Left lung (tissue), 10 donors: ENCODE measurements around the gene OR13F1. TPM values are rescaled to one million over a fixed set of nuclear protein-coding genes. Genes with fewer than 3 reads are reported as not detected.

Experiments
- ATAC-seq: fragments of 200-7000 bp; cut with Tn5 transposase; one replicate; pipeline ENCODE4 v1.9.1; 2020; ENCODE audit warnings: moderate library complexity
- DNase-seq, 4 donors: peaks; one replicate each; pipeline ENCODE4 v3.0.0-alpha.2; 2013 to 2020
- H3K27ac ChIP-seq, 2 donors: fragments of 200-600 bp; sonication (generic) in 1 of 2; one replicate each; pipeline versions ENCODE4 v1.5.0 to v1.8.0; 2020 to 2021
- H3K27me3 ChIP-seq, 2 donors: fragments of 200-600 bp; sonication (generic) in 1 of 2; one replicate each; pipeline versions ENCODE4 v1.5.0 to v1.8.0; 2020 to 2021
- H3K36me3 ChIP-seq, 2 donors: fragments of 200-600 bp; sonication (generic) in 1 of 2; one replicate each; pipeline versions ENCODE4 v1.5.0 to v1.8.0; 2020 to 2021
- H3K4me1 ChIP-seq, 2 donors: fragments of 200-600 bp; one replicate each; pipeline ENCODE4 v1.8.0; 2021
- H3K4me3 ChIP-seq, 2 donors: fragments of 200-600 bp; sonication (generic) in 1 of 2; one replicate each; pipeline versions ENCODE4 v1.5.0 to v1.8.0; 2020 to 2021; ENCODE audit warnings: mild to moderate bottlenecking in 1 of 2
- H3K9me3 ChIP-seq, 2 donors: fragments of 200-600 bp; sonication (generic) in 1 of 2; one replicate each; pipeline versions ENCODE4 v1.5.0 to v1.8.0; 2020 to 2021
- intact Hi-C, 2 donors: fragments of 100-400 bp; cut with DNase I; formaldehyde crosslinking; loops; one replicate each; pipeline versions ENCODE4 v1.11.2 to v1.14.2; 2022
- polyA plus RNA-seq, 6 donors: library from polyadenylated mRNA; unstranded; fragments of 120-200 nt; gene quantifications; one replicate each; pipeline ENCODE4 v1.2.1, GENCODE V29; 2013; ENCODE audit not compliant: insufficient read length in 6 of 6
- total RNA-seq, 2 donors: library from RNA; stranded (reverse); fragmentation: NEBNext Ultra II Directional; extraction: Animal tissue kit (Norgen Biotek cat#: 25700); gene quantifications; one replicate each; pipeline ENCODE4 v1.2.1, GENCODE V29; 2021
- TF ChIP-seq, protein P1 (sequence below), 2 donors: fragments of 200-600 bp; sonication (generic) in 1 of 2; IDR thresholded peaks; one replicate each; pipeline versions ENCODE4 v1.5.0 to v1.8.0; 2021; ENCODE audit warnings: antibody characterized with exemption in 2 of 2
- donor health status: DM: no; HTN: yes; CAD: no.
- donor health status: DM: no; HTN: no; CAD: no.

OR13F1 gene
- total and polyA plus RNA-seq, 8 donors = not detected

DNA sequence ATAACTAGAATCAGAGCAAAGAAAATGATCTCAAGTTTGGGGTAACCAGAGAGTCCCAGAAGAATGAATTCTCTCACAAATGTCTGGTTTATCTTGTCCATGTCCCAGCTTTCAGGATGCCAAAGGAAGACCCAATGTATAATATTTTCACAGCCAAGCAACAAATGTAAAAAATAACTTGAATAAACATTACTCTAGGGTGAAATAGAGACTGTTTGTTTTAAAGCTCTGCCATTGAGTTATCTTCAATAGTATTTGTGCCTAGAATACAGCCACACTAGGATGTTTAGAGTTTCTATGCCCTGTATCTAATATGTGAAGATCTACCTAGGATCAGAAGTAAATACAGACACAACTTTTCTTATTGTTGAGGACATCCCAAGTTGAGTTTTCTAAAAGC lies 23.0 kb downstream of the OR13F1 start, which contains the start of gene OR13C4:
TSS of gene OR13C4 (minus strand) at position 101 of the 400 bp plus-strand sequence. CDS start at position 101, 0 bp downstream.
- intact Hi-C loops = no loop called here
- ATAC-seq (no peak), DNase-seq (no peak)
- H3K9me3 ChIP-seq = peaks cover 0 to 6% of the 10 kb centered on the region in 2 donors
- no peaks in the 10 kb centered on the region for H3K27me3 ChIP-seq
- no peaks in the 10 kb centered on the region for H3K4me1 ChIP-seq
- H3K27ac ChIP-seq = no peak within 1 kb of the TSS
- H3K4me3 ChIP-seq = no peak within 1 kb of the TSS
- H3K36me3 ChIP-seq = no peaks in the 10 kb centered on the region
- TF ChIP-seq, protein P1, sequence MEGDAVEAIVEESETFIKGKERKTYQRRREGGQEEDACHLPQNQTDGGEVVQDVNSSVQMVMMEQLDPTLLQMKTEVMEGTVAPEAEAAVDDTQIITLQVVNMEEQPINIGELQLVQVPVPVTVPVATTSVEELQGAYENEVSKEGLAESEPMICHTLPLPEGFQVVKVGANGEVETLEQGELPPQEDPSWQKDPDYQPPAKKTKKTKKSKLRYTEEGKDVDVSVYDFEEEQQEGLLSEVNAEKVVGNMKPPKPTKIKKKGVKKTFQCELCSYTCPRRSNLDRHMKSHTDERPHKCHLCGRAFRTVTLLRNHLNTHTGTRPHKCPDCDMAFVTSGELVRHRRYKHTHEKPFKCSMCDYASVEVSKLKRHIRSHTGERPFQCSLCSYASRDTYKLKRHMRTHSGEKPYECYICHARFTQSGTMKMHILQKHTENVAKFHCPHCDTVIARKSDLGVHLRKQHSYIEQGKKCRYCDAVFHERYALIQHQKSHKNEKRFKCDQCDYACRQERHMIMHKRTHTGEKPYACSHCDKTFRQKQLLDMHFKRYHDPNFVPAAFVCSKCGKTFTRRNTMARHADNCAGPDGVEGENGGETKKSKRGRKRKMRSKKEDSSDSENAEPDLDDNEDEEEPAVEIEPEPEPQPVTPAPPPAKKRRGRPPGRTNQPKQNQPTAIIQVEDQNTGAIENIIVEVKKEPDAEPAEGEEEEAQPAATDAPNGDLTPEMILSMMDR (IDR thresholded peaks at IDR 0.05) = no peak

DNA sequence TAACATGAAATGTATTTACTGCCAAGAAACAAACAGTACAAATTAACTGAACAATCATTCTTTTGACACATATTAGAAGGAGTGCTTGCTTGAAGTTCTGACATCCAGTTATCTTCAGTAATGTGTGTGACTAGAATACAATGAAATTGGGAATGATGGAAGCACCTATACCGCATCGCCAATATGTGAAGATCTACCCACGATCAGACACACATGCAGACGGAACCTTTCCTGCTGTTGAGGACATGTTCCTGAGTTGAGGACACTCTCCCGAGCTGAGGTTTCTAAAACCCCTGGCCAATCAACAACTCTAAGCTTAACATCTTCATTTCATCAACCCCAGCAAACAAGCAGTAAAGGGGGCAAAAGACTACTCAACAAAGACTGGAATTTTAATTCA lies 32.7 kb downstream of the OR13F1 start, which contains the start of gene OR13C3:
TSS of gene OR13C3 (minus strand) at position 101 of the 400 bp plus-strand sequence. CDS start 133 bp downstream, outside the sequence.
- H3K36me3 ChIP-seq = no peaks in the 10 kb centered on the region
- no peak within 1 kb of the TSS for H3K4me3 ChIP-seq
- TF ChIP-seq, protein P1 (IDR thresholded peaks at IDR 0.05) = no peak
- no peaks in the 10 kb centered on the region for H3K4me1 ChIP-seq
- ATAC-seq (no peak), DNase-seq (no peak)
- H3K27me3 ChIP-seq = no peaks in the 10 kb centered on the region
- no peak within 1 kb of the TSS for H3K27ac ChIP-seq
- intact Hi-C loops = no loop called here
- no peaks in the 10 kb centered on the region for H3K9me3 ChIP-seq

DNA sequence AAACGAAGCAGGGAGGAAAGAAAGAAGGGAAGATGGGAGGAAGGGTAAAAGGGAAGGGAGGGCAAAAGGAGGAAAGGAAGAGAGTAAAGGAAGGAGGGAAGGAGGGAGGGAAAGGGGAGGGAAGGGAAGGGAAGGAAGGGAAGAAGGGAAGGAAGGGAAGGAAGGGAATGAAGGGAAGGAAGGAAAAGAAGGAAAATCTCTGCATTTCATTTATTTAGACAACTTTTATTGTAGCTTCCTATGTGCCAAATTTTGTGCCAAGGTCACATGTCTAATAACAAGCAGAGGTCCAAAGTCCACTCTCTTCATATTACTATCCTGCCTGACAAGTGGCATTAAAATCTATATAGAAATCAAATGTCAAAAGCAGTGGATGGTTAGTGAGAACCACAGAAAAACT lies 35.2 kb downstream of the OR13F1 start:
- H3K27me3 ChIP-seq = no peaks in the 10 kb centered on the region
- DNase-seq (no peak), ATAC-seq (no peak)
- H3K36me3 ChIP-seq = no peaks in the 10 kb centered on the region
- H3K27ac ChIP-seq = no peak overlapping the region
- intact Hi-C loops = no loop called here
- no peak overlapping the region for H3K4me3 ChIP-seq
- TF ChIP-seq, protein P1 (IDR thresholded peaks at IDR 0.05) = no peak
- no peaks in the 10 kb centered on the region for H3K4me1 ChIP-seq
- no peaks in the 10 kb centered on the region for H3K9me3 ChIP-seq

DNA sequence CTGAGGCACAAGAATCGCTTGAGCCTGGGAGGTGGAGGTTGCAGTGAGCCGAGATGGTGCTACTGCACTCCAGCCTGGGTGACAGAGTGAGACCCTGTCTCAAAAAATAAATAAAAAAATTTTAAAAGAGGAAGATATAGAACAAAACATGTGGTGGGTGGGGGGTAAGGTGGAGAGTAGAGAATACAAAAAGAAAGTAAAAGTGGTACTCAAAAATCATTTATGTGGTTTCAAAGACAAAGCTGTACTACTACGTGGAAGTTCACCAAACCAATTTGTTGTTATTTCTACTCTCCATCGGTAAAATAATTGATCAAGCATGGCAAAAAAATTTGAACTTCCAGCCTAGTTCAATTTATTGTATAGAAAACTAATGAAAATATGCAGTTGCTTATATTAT lies 40.6 kb downstream of the OR13F1 start:
- no peak for DNase-seq
- TF ChIP-seq, protein P1 (IDR thresholded peaks at IDR 0.05) = no peak

DNA sequence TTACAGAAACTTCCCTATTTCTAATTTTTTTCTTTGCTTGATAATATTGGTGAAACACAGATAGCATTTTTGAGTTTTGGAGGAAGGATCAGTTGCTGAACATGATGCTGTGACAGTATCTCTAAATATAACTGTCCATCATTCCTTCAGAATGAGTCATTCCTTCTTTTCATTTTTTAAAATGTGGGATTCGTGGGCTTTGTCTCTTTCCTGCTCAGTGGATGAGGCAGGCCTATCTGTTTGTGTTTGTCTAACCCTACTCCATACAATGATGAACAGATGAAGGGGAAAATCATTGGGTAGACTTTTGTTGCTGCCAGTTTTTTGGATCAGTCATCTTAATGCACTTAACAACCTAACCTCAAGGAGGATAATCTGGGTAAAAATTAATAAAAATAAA lies 49.2 kb downstream of the OR13F1 start:
- Histone ChIP-seq H3K27ac (no peak overlapping the region), H3K4me1 (no peaks in the 10 kb centered on the region), H3K27me3 (no peaks in the 10 kb centered on the region), H3K36me3 (no peaks in the 10 kb centered on the region), H3K9me3 (peaks cover 0 to 11% of the 10 kb centered on the region in 2 donors), H3K4me3 (no peak overlapping the region)
- intact Hi-C loops = no loop called here
- DNase-seq (no peak), ATAC-seq (no peak)
- TF ChIP-seq, protein P1 (IDR thresholded peaks at IDR 0.05) = no peak

More for the DNA sequence above, 40.6 kb downstream of the OR13F1 start:
- Histone ChIP-seq H3K4me1 (no peaks in the 10 kb centered on the region), H3K4me3 (no peak overlapping the region), H3K27me3 (no peaks in the 10 kb centered on the region), H3K9me3 (no peaks in the 10 kb centered on the region), H3K27ac (no peak overlapping the region), H3K36me3 (no peaks in the 10 kb centered on the region)
- intact Hi-C loops = no loop called here
- no peak for ATAC-seq

Other genes with a start within 250 kb of the OR13F1 start
- not detected for gene OR13C4, start 22.9 kb downstream of the OR13F1 start, total RNA-seq
- not detected for gene OR13C4, start 22.9 kb downstream of the OR13F1 start, polyA plus RNA-seq
- gene OR13C3, start 32.6 kb downstream of the OR13F1 start, total RNA-seq = not detected
- gene OR13C3, start 32.6 kb downstream of the OR13F1 start, polyA plus RNA-seq = not detected
- not detected for gene OR13C8, start 64.9 kb downstream of the OR13F1 start, total RNA-seq
- gene OR13C8, start 64.9 kb downstream of the OR13F1 start, polyA plus RNA-seq = not detected
- gene OR13C5, start 95.2 kb downstream of the OR13F1 start, total RNA-seq = not detected
- under 1 TPM in 1 of 6 donors, not detected in 5; 0.17 TPM for gene OR13C5, start 95.2 kb downstream of the OR13F1 start, polyA plus RNA-seq
- not detected for gene OR13C2, start 101.4 kb downstream of the OR13F1 start, total RNA-seq
- not detected for gene OR13C2, start 101.4 kb downstream of the OR13F1 start, polyA plus RNA-seq
- not detected for gene OR13C9, start 113.9 kb downstream of the OR13F1 start, total RNA-seq
- gene OR13C9, start 113.9 kb downstream of the OR13F1 start, polyA plus RNA-seq = under 1 TPM in 1 of 6 donors, not detected in 5; 0.23 TPM
- not detected for gene OR13D1, start 190.3 kb downstream of the OR13F1 start, total RNA-seq
- gene OR13D1, start 190.3 kb downstream of the OR13F1 start, polyA plus RNA-seq = under 1 TPM in 1 of 6 donors, not detected in 5; 0.18 TPM
- 10 to 100 TPM; 24.9 to 29.5 TPM for gene NIPSNAP3A, start 243.4 kb downstream of the OR13F1 start, total RNA-seq
- 10 to 100 TPM; 42.0 to 49.9 (median 46.4) TPM for gene NIPSNAP3A, start 243.4 kb downstream of the OR13F1 start, polyA plus RNA-seq